HEK293 (cell line): ENCODE data around the gene MND1.

ENCODE experiments used
- IKZF3 ChIP-seq: fragments of 450-650 bp; IDR thresholded peaks from 2 replicates; pipeline ENCODE4 v1.5.0; 2018; ENCODE audit warnings: missing biosample characterization, mild to moderate bottlenecking, missing genetic modification characterization, moderate library complexity
- PATZ1 ChIP-seq: fragments of 450-650 bp; formaldehyde crosslinking; IDR thresholded peaks from 2 replicates; pipeline ENCODE4 v1.5.1; 2016; ENCODE audit warnings: missing biosample characterization, missing genetic modification characterization
- REST ChIP-seq: fragments of 450-650 bp; formaldehyde crosslinking; IDR thresholded peaks from 2 replicates; pipeline ENCODE4 v1.5.1; 2016; ENCODE audit warnings: missing biosample characterization, missing genetic modification characterization
- SALL2 ChIP-seq: fragments of 450-650 bp; formaldehyde crosslinking; IDR thresholded peaks from 2 replicates; pipeline ENCODE4 v1.5.0; 2017; ENCODE audit warnings: missing biosample characterization, mild to moderate bottlenecking, missing genetic modification characterization, borderline replicate concordance
- ZBTB17 ChIP-seq: fragments of 450-650 bp; formaldehyde crosslinking; IDR thresholded peaks from 2 replicates; pipeline ENCODE4 v1.5.1; 2016; ENCODE audit warnings: missing biosample characterization, missing genetic modification characterization
- ZBTB7A ChIP-seq: fragments of 450-650 bp; formaldehyde crosslinking; IDR thresholded peaks from 2 replicates; pipeline ENCODE4 v1.5.1; 2016; ENCODE audit warnings: low read depth, missing biosample characterization, missing genetic modification characterization
- ZEB2 ChIP-seq: fragments of 450-650 bp; formaldehyde crosslinking; IDR thresholded peaks from 2 replicates; pipeline ENCODE4 v1.5.1; 2016; ENCODE audit warnings: missing biosample characterization, missing genetic modification characterization
- ZFHX2 ChIP-seq: fragments of 450-650 bp; formaldehyde crosslinking; conservative IDR thresholded peaks from 2 replicates; pipeline ENCODE4 v1.5.1; 2016; ENCODE audit warnings: missing biosample characterization, missing genetic modification characterization
- ZFP69B ChIP-seq: fragments of 450-650 bp; formaldehyde crosslinking; IDR thresholded peaks from 2 replicates; pipeline ENCODE4 v1.5.1; 2016; ENCODE audit warnings: missing biosample characterization, missing genetic modification characterization
- ZNF155 ChIP-seq: fragments of 450-650 bp; formaldehyde crosslinking; IDR thresholded peaks from 2 replicates; pipeline ENCODE4 v1.5.1; 2016; ENCODE audit warnings: missing biosample characterization, missing genetic modification characterization
- ZNF2 ChIP-seq: fragments of 450-650 bp; formaldehyde crosslinking; IDR thresholded peaks from 2 replicates; pipeline ENCODE4 v1.5.1; 2016; ENCODE audit warnings: missing biosample characterization, missing genetic modification characterization
- ZNF221 ChIP-seq: fragments of 450-650 bp; formaldehyde crosslinking; IDR thresholded peaks from 2 replicates; pipeline ENCODE4 v1.5.1; 2017; ENCODE audit warnings: missing biosample characterization, missing genetic modification characterization, borderline replicate concordance
- ZNF341 ChIP-seq: fragments of 450-650 bp; formaldehyde crosslinking; IDR thresholded peaks from 2 replicates; pipeline ENCODE4; 2016; ENCODE audit warnings: low read depth, missing biosample characterization, missing genetic modification characterization
- ZNF37A ChIP-seq: fragments of 450-650 bp; IDR thresholded peaks from 2 replicates; pipeline ENCODE4 v1.5.1; 2018; ENCODE audit warnings: missing biosample characterization, missing genetic modification characterization
- ZNF514 ChIP-seq: fragments of 450-650 bp; formaldehyde crosslinking; IDR thresholded peaks from 2 replicates; pipeline ENCODE4 v1.5.1; 2016; ENCODE audit warnings: missing biosample characterization, missing genetic modification characterization
- ZNF521 ChIP-seq: fragments of 450-650 bp; formaldehyde crosslinking; IDR thresholded peaks from 2 replicates; pipeline ENCODE4 v1.5.1; 2017; ENCODE audit warnings: missing biosample characterization, mild to moderate bottlenecking, missing genetic modification characterization
- ZNF558 ChIP-seq: fragments of 450-650 bp; formaldehyde crosslinking; IDR thresholded peaks from 2 replicates; pipeline ENCODE4 v1.5.1; 2016; ENCODE audit warnings: missing biosample characterization, missing genetic modification characterization
- ZNF580 ChIP-seq: fragments of 450-650 bp; formaldehyde crosslinking; IDR thresholded peaks from 2 replicates; pipeline ENCODE4 v1.5.1; 2016; ENCODE audit warnings: missing biosample characterization, missing genetic modification characterization
- ZNF629 ChIP-seq: fragments of 450-650 bp; formaldehyde crosslinking; IDR thresholded peaks from 2 replicates; pipeline ENCODE4 v1.5.1; 2017; ENCODE audit warnings: missing biosample characterization, missing genetic modification characterization
- ZNF701 ChIP-seq: fragments of 450-650 bp; formaldehyde crosslinking; IDR thresholded peaks from 2 replicates; pipeline ENCODE4 v1.5.1; 2016; ENCODE audit warnings: missing biosample characterization, missing genetic modification characterization
- ZNF785 ChIP-seq: fragments of 450-650 bp; formaldehyde crosslinking; IDR thresholded peaks from 2 replicates; pipeline ENCODE4 v1.5.1; 2016; ENCODE audit warnings: missing biosample characterization, missing genetic modification characterization
- ZNF792 ChIP-seq: fragments of 450-650 bp; formaldehyde crosslinking; IDR thresholded peaks from 2 replicates; pipeline ENCODE4 v1.5.1; 2016; ENCODE audit warnings: missing biosample characterization, missing genetic modification characterization
- TF ChIP-seq, protein P1 (sequence below): fragments of 450-650 bp; formaldehyde crosslinking; IDR thresholded peaks from 2 replicates; pipeline ENCODE4 v1.5.1; 2017; ENCODE audit warnings: missing biosample characterization, mild to moderate bottlenecking, missing genetic modification characterization, moderate library complexity
- TF ChIP-seq, protein P2 (sequence below): fragments of 450-650 bp; formaldehyde crosslinking; IDR thresholded peaks from 2 replicates; pipeline ENCODE4 v1.5.1; 2016; ENCODE audit warnings: missing biosample characterization, missing genetic modification characterization
- TF ChIP-seq, protein P3 (sequence below): fragments of 450-650 bp; formaldehyde crosslinking; IDR thresholded peaks from 2 replicates; pipeline ENCODE4 v1.5.1; 2016; ENCODE audit warnings: missing biosample characterization, missing genetic modification characterization, borderline replicate concordance

The MND1 gene

GRCh38 chr4:153344131-153345011 lies at the start of gene MND1 (continued):
- no peak for TF ChIP-seq ZNF37A (tag by site-specific recombination)
- peak; percentile 80; the same call in 1 of the 2 replicates for TF ChIP-seq ZEB2 (tag by site-specific recombination)
- no peak for TF ChIP-seq ZNF701
- TF ChIP-seq ZNF558 (tag by site-specific recombination) = no peak
- no peak for TF ChIP-seq ZBTB17 (tag by site-specific recombination)
- 0 out of 2 replicates have a peak, but pooled peaks have one; percentile 21 for TF ChIP-seq ZBTB7A
- TF ChIP-seq ZNF221 (tag by site-specific recombination) = no peak
- TF ChIP-seq ZNF2 (tag by site-specific recombination) = no peak
- no peak for TF ChIP-seq ZNF341
- peak; percentile 14; the same call in 1 of the 2 replicates for TF ChIP-seq ZNF629 (tag by site-specific recombination)
- TF ChIP-seq ZNF514 = no peak
- TF ChIP-seq ZNF580 (tag by site-specific recombination) = no peak
- TF ChIP-seq ZFP69B (tag by site-specific recombination) = peak; percentile 27; the same call in 1 of the 2 replicates
- TF ChIP-seq, protein P1, sequence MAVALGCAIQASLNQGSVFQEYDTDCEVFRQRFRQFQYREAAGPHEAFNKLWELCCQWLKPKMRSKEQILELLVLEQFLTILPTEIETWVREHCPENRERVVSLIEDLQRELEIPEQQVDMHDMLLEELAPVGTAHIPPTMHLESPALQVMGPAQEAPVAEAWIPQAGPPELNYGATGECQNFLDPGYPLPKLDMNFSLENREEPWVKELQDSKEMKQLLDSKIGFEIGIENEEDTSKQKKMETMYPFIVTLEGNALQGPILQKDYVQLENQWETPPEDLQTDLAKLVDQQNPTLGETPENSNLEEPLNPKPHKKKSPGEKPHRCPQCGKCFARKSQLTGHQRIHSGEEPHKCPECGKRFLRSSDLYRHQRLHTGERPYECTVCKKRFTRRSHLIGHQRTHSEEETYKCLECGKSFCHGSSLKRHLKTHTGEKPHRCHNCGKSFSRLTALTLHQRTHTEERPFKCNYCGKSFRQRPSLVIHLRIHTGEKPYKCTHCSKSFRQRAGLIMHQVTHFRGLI (tag by site-specific recombination) = peak; percentile 89
- TF ChIP-seq ZNF792 (tag by site-specific recombination) = no peak
- TF ChIP-seq, protein P2, sequence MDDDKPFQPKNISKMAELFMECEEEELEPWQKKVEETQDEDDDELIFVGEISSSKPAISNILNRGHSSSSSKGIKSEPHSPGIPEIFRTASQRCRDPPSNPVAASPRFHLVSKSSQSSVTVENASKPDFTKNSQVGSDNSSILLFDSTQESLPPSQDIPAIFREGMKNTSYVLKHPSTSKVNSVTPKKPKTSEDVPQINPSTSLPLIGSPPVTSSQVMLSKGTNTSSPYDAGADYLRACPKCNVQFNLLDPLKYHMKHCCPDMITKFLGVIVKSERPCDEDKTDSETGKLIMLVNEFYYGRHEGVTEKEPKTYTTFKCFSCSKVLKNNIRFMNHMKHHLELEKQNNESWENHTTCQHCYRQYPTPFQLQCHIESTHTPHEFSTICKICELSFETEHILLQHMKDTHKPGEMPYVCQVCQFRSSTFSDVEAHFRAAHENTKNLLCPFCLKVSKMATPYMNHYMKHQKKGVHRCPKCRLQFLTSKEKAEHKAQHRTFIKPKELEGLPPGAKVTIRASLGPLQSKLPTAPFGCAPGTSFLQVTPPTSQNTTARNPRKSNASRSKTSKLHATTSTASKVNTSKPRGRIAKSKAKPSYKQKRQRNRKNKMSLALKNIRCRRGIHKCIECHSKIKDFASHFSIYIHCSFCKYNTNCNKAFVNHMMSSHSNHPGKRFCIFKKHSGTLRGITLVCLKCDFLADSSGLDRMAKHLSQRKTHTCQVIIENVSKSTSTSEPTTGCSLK (tag by site-specific recombination) = no peak
- TF ChIP-seq SALL2 (tag by site-specific recombination) = no peak
- TF ChIP-seq ZNF155 (tag by site-specific recombination) = no peak
- no peak for TF ChIP-seq IKZF3 (tag by site-specific recombination)
- TF ChIP-seq PATZ1 (tag by site-specific recombination) = peak; percentile 89
- no peak; the same call in 1 of the 2 replicates for TF ChIP-seq REST (tag by site-specific recombination)
- peak; percentile 86 for TF ChIP-seq ZFHX2
- TF ChIP-seq, protein P3, sequence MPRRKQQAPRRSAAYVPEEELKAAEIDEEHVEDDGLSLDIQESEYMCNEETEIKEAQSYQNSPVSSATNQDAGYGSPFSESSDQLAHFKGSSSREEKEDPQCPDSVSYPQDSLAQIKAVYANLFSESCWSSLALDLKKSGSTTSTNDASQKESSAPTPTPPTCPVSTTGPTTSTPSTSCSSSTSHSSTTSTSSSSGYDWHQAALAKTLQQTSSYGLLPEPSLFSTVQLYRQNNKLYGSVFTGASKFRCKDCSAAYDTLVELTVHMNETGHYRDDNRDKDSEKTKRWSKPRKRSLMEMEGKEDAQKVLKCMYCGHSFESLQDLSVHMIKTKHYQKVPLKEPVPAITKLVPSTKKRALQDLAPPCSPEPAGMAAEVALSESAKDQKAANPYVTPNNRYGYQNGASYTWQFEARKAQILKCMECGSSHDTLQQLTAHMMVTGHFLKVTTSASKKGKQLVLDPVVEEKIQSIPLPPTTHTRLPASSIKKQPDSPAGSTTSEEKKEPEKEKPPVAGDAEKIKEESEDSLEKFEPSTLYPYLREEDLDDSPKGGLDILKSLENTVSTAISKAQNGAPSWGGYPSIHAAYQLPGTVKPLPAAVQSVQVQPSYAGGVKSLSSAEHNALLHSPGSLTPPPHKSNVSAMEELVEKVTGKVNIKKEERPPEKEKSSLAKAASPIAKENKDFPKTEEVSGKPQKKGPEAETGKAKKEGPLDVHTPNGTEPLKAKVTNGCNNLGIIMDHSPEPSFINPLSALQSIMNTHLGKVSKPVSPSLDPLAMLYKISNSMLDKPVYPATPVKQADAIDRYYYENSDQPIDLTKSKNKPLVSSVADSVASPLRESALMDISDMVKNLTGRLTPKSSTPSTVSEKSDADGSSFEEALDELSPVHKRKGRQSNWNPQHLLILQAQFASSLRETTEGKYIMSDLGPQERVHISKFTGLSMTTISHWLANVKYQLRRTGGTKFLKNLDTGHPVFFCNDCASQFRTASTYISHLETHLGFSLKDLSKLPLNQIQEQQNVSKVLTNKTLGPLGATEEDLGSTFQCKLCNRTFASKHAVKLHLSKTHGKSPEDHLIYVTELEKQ = 0 out of 2 replicates have a peak, but pooled peaks have one; percentile 9
- no peak for TF ChIP-seq ZNF785 (tag by site-specific recombination)
- TF ChIP-seq ZNF521 (tag by site-specific recombination) = no peak
